CD4-positive, alpha-beta memory T cell (primary cell): Measurements from ENCODE around the gene ZNF423. TPM values are rescaled to one million over a fixed set of nuclear protein-coding genes. Genes with fewer than 3 reads are reported as not detected.

ENCODE experiments used
- CTCF ChIA-PET: fragments of 350-600 bp; sonication (Branson Sonifier 250); formaldehyde crosslinking; loops from one replicate; lab custom pipeline; 2021; ENCODE audit warnings: inconsistent platforms; ENCODE audit not compliant: partially characterized antibody; lab: Charles Lee
- POLR2A ChIA-PET: fragments of 350-600 bp; sonication (Branson Sonifier 250); formaldehyde crosslinking; loops from one replicate; lab custom pipeline; 2021; ENCODE audit not compliant: partially characterized antibody; lab: Charles Lee
- DNase-seq, 5 donors: peaks; one replicate each; pipeline versions ENCODE4 v3.0.0 to v3.0.0-alpha.2; 2020 to 2022; ENCODE audit warnings: mixed read lengths in 1 of 5
- H3K27ac ChIP-seq: one replicate; pipeline ENCODE4 v1.7.0; 2013; ENCODE audit warnings: low read depth, low read length
- H3K27me3 ChIP-seq: 2 replicates; pipeline ENCODE4 v1.7.0; 2013; ENCODE audit warnings: mild to moderate bottlenecking, low read length, moderate library complexity; ENCODE audit not compliant: insufficient read depth
- H3K36me3 ChIP-seq: 2 replicates; pipeline ENCODE4 v1.7.0; 2013; ENCODE audit warnings: mild to moderate bottlenecking, low read length, moderate library complexity; ENCODE audit not compliant: insufficient read depth
- H3K4me1 ChIP-seq: 2 replicates; pipeline ENCODE4 v1.7.0; 2013; ENCODE audit warnings: mild to moderate bottlenecking, low read length, moderate library complexity; ENCODE audit not compliant: insufficient read depth
- H3K4me3 ChIP-seq, 2 donors: one replicate each; pipeline ENCODE4 v1.7.0; 2013; ENCODE audit warnings: low read length in 2 of 2, mild to moderate bottlenecking in 1 of 2
- H3K9me3 ChIP-seq, 2 donors: one replicate each; pipeline ENCODE4 v1.7.0; 2013; ENCODE audit warnings: low read length in 2 of 2, control low read depth in 1 of 2; ENCODE audit not compliant: control insufficient read depth in 1 of 2
- H3K27ac Mint-ChIP-seq, 7 donors: one replicate each; pipeline ENCODE4 v1.8.0; 2020 to 2021; ENCODE audit warnings: mixed read lengths in 7 of 7, mild to moderate bottlenecking in 6 of 7, inconsistent platforms in 3 of 7, moderate library complexity in 3 of 7
- H3K27me3 Mint-ChIP-seq, 2 donors: one replicate each; pipeline ENCODE4 v1.8.0; 2020 to 2021; ENCODE audit warnings: mixed read lengths in 2 of 2
- H3K36me3 Mint-ChIP-seq, 2 donors: one replicate each; pipeline ENCODE4 v1.8.0; 2020 to 2021; ENCODE audit warnings: mixed read lengths in 2 of 2, inconsistent platforms in 1 of 2, mild to moderate bottlenecking in 1 of 2
- H3K4me1 Mint-ChIP-seq, 4 donors: one replicate each; pipeline ENCODE4 v1.8.0; 2020 to 2021; ENCODE audit warnings: mixed read lengths in 4 of 4, mild to moderate bottlenecking in 1 of 4
- H3K4me3 Mint-ChIP-seq, 8 donors: one replicate each; pipeline ENCODE4 v1.8.0; 2020 to 2021; ENCODE audit warnings: mixed read lengths in 8 of 8, mild to moderate bottlenecking in 7 of 8, moderate library complexity in 6 of 8, inconsistent platforms in 3 of 8
- H3K9me3 Mint-ChIP-seq, 8 donors: one replicate each; pipeline ENCODE4 v1.8.0; 2020 to 2021; ENCODE audit warnings: mixed read lengths in 8 of 8, mild to moderate bottlenecking in 5 of 8, inconsistent platforms in 3 of 8, moderate library complexity in 1 of 8
- intact Hi-C: fragments of 100-400 bp; cut with micrococcal nuclease; formaldehyde crosslinking; loops from one replicate; pipeline ENCODE4 v1.15.1; 2023
- polyA plus RNA-seq, 2 donors: library from polyadenylated mRNA; unstranded; fragments of 300-500 nt; fragmentation: Illumina TruSeq; gene quantifications; one replicate each; pipeline ENCODE4 v1.2.3, GENCODE V29; 2021
- total RNA-seq, 2 experiments: library from RNA; stranded (reverse); gene quantifications; one replicate each; pipeline ENCODE4 v1.2.3, GENCODE V29; 2021

The ZNF423 gene
- total and polyA plus RNA-seq, 4 experiments from 2014 or later, result not detected

DNA sequence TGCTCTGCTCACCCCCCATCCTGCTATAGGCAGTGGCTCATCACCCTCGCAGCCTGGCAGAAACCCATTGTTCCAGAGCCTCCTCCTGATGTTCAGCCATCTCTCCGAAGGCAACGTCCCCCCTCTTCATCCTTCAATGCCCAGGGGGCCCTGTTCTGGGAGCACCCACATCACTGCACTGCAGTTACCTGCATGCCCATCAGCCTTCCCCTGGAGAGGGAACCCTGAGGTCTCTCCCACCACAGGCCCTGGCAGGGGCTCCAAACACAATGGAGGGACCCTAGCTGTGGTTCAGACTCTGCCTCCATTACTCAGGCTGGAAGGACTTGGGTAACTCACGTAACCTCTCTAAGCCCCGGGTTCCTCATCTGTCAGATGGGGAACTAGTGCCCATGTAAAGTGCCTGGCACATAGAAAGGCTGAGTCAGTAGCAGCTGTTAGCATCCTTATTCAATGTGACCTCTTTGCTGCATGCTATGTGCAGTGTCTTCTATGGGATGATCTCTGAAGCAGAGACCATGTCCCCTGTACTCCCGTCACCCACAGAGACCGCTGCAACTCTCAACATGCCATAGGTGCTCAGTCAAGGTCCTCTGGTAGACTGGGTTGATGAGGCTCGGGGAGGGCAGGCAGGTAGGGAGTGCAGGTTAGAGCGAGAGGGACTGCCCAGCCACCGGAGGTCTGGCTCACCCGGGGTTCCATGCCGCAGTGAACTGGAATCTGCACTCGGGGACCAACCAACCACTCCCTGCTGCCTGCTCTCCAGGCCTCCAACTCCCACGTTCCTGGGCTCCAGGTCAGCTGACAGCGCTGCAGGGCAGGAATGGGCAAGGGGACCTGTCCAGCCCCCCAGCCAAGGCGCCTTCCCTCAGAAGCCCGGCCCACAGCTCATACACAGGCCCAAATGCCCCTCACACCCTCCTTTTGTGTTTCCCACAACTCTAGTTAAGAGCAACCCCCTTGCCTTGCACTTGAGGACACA is 233.2 kb downstream of the ZNF423 start:
- ChIA-PET POLR2A (no interaction called here), CTCF (no interaction called here)
- Histone ChIP-seq H3K9me3 (no peaks in the 10 kb centered on the region), H3K27me3 (no peaks in the 10 kb centered on the region), H3K36me3 (no peaks in the 10 kb centered on the region), H3K27ac (no peak overlapping the region), H3K4me1 (no peaks in the 10 kb centered on the region), H3K4me3 (no peak overlapping the region)
- Mint-ChIP-seq H3K4me3 (no peak overlapping the region), H3K4me1 (no peaks in the 10 kb centered on the region), H3K27ac (no peak overlapping the region), H3K27me3 (no peaks in the 10 kb centered on the region), H3K9me3 (no peaks in the 10 kb centered on the region), H3K36me3 (no peaks in the 10 kb centered on the region)
- intact Hi-C loops, result no loop called here
- no peak for DNase-seq

GRCh38 chr16:49622084-49622390 is 233.9 kb downstream of the ZNF423 start:
- H3K36me3 ChIP-seq, result no peaks in the 10 kb centered on the region

GRCh38 chr16:49621241-49622083 is 234.4 kb downstream of the ZNF423 start:
- POLR2A ChIA-PET, result no interaction called here
- no peak for DNase-seq
- H3K4me3 ChIP-seq, result no peak overlapping the region
- Mint-ChIP-seq H3K9me3 (no peaks in the 10 kb centered on the region), H3K27me3 (no peaks in the 10 kb centered on the region), H3K27ac (no peak overlapping the region), H3K4me1 (no peaks in the 10 kb centered on the region), H3K36me3 (no peaks in the 10 kb centered on the region), H3K4me3 (no peak overlapping the region)
- no peak overlapping the region for H3K27ac ChIP-seq
- no peaks in the 10 kb centered on the region for H3K9me3 ChIP-seq
- H3K4me1 ChIP-seq, result no peaks in the 10 kb centered on the region
- intact Hi-C loops, result no loop called here
- CTCF ChIA-PET, result no interaction called here
- H3K27me3 ChIP-seq, result no peaks in the 10 kb centered on the region
- no peaks in the 10 kb centered on the region for H3K36me3 ChIP-seq

More at GRCh38 chr16:49622084-49622390, 233.9 kb downstream of the ZNF423 start:
- POLR2A ChIA-PET, result no interaction called here
- Histone ChIP-seq H3K9me3 (no peaks in the 10 kb centered on the region), H3K27ac (no peak overlapping the region), H3K4me3 (no peak overlapping the region), H3K27me3 (no peaks in the 10 kb centered on the region), H3K4me1 (no peaks in the 10 kb centered on the region)
- no peak for DNase-seq
- no peaks in the 10 kb centered on the region for H3K4me1 Mint-ChIP-seq
- H3K36me3 Mint-ChIP-seq, result no peaks in the 10 kb centered on the region
- no peaks in the 10 kb centered on the region for H3K9me3 Mint-ChIP-seq
- H3K4me3 Mint-ChIP-seq, result no peak overlapping the region
- H3K27ac Mint-ChIP-seq, result no peak overlapping the region
- intact Hi-C loops, result no loop called here
- no peaks in the 10 kb centered on the region for H3K27me3 Mint-ChIP-seq
- CTCF ChIA-PET, result no interaction called here

DNA sequence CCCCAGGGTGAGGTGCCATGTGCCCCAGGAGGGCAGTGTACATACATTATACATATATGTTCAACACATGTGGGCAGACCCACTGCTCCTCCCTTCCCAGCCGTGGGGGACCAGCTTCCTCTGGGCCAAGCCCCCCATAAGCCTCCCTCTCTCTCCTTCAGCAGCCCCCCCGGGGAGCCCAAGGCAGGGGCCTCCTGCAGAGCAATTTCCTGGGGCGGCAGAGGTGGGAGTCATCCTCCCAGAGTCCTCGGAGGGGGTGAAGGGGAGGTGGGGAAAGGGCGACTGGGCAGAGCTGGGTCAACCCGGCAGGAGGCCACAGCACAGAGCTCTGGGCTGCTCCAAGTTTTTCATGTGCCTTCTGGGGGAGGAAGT is 235.1 kb downstream of the ZNF423 start:
- no peaks in the 10 kb centered on the region for H3K9me3 ChIP-seq
- H3K36me3 ChIP-seq, result no peaks in the 10 kb centered on the region
- Mint-ChIP-seq H3K27ac (no peak overlapping the region), H3K4me1 (no peaks in the 10 kb centered on the region), H3K36me3 (no peaks in the 10 kb centered on the region), H3K9me3 (no peaks in the 10 kb centered on the region), H3K27me3 (no peaks in the 10 kb centered on the region), H3K4me3 (no peak overlapping the region)
- no peaks in the 10 kb centered on the region for H3K4me1 ChIP-seq
- CTCF ChIA-PET, result no interaction called here
- no peak overlapping the region for H3K27ac ChIP-seq
- no peak for DNase-seq
- POLR2A ChIA-PET, result no interaction called here
- no peak overlapping the region for H3K4me3 ChIP-seq
- no peaks in the 10 kb centered on the region for H3K27me3 ChIP-seq
- intact Hi-C loops, result no loop called here

DNA sequence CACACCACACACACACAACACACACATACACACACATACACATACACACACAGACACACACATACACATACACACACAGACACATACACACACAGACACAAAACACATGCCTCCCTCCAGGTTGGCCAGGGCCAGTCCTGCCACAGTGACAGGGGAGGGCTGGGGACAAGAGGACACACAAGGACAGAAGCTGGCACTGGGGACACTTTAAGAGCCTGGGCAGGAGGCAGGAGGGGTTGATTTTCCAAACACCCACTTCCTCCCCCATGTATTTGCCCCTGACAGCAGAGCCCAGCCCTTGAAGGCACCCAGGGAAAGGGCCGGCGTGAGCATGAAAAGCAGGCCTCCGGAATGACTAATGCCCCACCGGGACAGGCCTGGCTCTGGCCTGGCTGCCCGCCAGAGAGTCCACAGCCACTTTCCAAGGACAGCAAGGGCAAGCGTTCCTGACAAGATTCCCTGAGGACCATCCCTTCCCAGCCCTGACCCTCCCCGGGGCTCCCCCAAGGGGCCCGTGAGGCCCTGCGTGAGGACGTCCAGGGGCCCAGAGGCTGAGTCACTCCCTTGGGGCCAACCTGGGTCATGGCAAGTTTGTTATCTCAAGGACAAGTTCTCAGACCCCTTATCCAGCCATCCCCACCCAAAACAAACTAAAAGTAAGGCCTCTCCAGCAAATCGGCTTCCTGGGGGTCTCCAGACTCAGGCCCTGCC is 235.6 kb downstream of the ZNF423 start:
- Mint-ChIP-seq H3K4me1 (no peaks in the 10 kb centered on the region), H3K27ac (no peak overlapping the region), H3K27me3 (no peaks in the 10 kb centered on the region), H3K9me3 (no peaks in the 10 kb centered on the region), H3K4me3 (no peak overlapping the region), H3K36me3 (no peaks in the 10 kb centered on the region)
- no peaks in the 10 kb centered on the region for H3K27me3 ChIP-seq
- H3K4me1 ChIP-seq, result no peaks in the 10 kb centered on the region
- intact Hi-C loops, result no loop called here
- POLR2A ChIA-PET, result no interaction called here
- no peak overlapping the region for H3K27ac ChIP-seq
- DNase-seq, result no peak
- H3K4me3 ChIP-seq, result no peak overlapping the region
- H3K36me3 ChIP-seq, result no peaks in the 10 kb centered on the region
- CTCF ChIA-PET, result no interaction called here
- H3K9me3 ChIP-seq, result no peaks in the 10 kb centered on the region

GRCh38 chr16:49619811-49620157 is 236.1 kb downstream of the ZNF423 start:
- Histone ChIP-seq H3K36me3 (no peaks in the 10 kb centered on the region), H3K27ac (no peak overlapping the region), H3K27me3 (no peaks in the 10 kb centered on the region), H3K4me1 (no peaks in the 10 kb centered on the region), H3K9me3 (no peaks in the 10 kb centered on the region), H3K4me3 (no peak overlapping the region)
- Mint-ChIP-seq H3K27ac (no peak overlapping the region), H3K9me3 (no peaks in the 10 kb centered on the region), H3K4me1 (no peaks in the 10 kb centered on the region), H3K27me3 (no peaks in the 10 kb centered on the region), H3K4me3 (no peak overlapping the region), H3K36me3 (no peaks in the 10 kb centered on the region)
- POLR2A ChIA-PET, result no interaction called here
- intact Hi-C loops, result no loop called here
- DNase-seq, result no peak
- CTCF ChIA-PET, result no interaction called here

- no peak for DNase-seq
- Mint-ChIP-seq H3K27me3 (no peaks in the 10 kb centered on the region), H3K36me3 (no peaks in the 10 kb centered on the region), H3K4me3 (no peak overlapping the region), H3K4me1 (no peaks in the 10 kb centered on the region), H3K27ac (no peak overlapping the region), H3K9me3 (no peaks in the 10 kb centered on the region)
- ChIA-PET POLR2A (no interaction called here), CTCF (no interaction called here)
- Histone ChIP-seq H3K9me3 (no peaks in the 10 kb centered on the region), H3K4me1 (no peaks in the 10 kb centered on the region), H3K27ac (no peak overlapping the region), H3K4me3 (no peak overlapping the region), H3K27me3 (no peaks in the 10 kb centered on the region), H3K36me3 (no peaks in the 10 kb centered on the region)
- intact Hi-C loops, result no loop called here
These were observed 237.0 kb downstream of the ZNF423 start for GRCh38 chr16:49618955-49619354.
